Measurements from ENCODE around the gene MAP4K4. TPM values are rescaled to one million over a fixed set of nuclear protein-coding genes. Genes with fewer than 3 reads are reported as not detected.

Gene MAP4K4
- total RNA-seq, 1 donor from 2014 or later = 48.0 TPM

- no peaks in the 10 kb centered on the region for H3K36me3 ChIP-seq
- DNase-seq (ENCODE audit: low spot score in 2 of 2) = no peak
- intact Hi-C loops (cut with DNase I) = no loop called here
- no peaks in the 10 kb centered on the region for H3K9me3 ChIP-seq
- H3K27ac ChIP-seq = peak overlapping the region in 1 of 2 donors; percentile 64
- no peak overlapping the region for H3K4me3 ChIP-seq
- no peak for TF ChIP-seq CTCF (IDR thresholded peaks at IDR 0.05)
- H3K4me1 ChIP-seq = peaks cover 12 to 46% of the 10 kb centered on the region in 2 donors
- no peaks in the 10 kb centered on the region for H3K27me3 ChIP-seq
Measured at GRCh38 chr2:101758001-101758400, 60.5 kb downstream of the MAP4K4 start.

- H3K27me3 ChIP-seq = no peaks in the 10 kb centered on the region
- DNase-seq (ENCODE audit: low spot score in 2 of 2) = peak in 1 of 2 donors; percentile 83
- H3K4me1 ChIP-seq = peaks cover 13 to 45% of the 10 kb centered on the region in 2 donors
- intact Hi-C loops (cut with DNase I) = no loop called here
- H3K4me3 ChIP-seq = no peak overlapping the region
- H3K36me3 ChIP-seq = no peaks in the 10 kb centered on the region
- H3K27ac ChIP-seq = peak overlapping the region; percentile 55 to 64
- TF ChIP-seq CTCF (IDR thresholded peaks at IDR 0.05) = no peak
- H3K9me3 ChIP-seq = no peaks in the 10 kb centered on the region
Measured at GRCh38 chr2:101759162-101759561, 61.7 kb downstream of the MAP4K4 start.

GRCh38 chr2:101762451-101763171 is 65.1 kb downstream of the MAP4K4 start:
- intact Hi-C loops (cut with DNase I) = no loop called here

GRCh38 chr2:101763496-101764333 is 66.2 kb downstream of the MAP4K4 start:
- intact Hi-C loops (cut with DNase I) = no loop called here
- H3K27ac ChIP-seq = peak overlapping the region; percentile 39 to 72
- no peak for TF ChIP-seq CTCF (IDR thresholded peaks at IDR 0.05)

More at GRCh38 chr2:101762451-101763171, 65.1 kb downstream of the MAP4K4 start:
- no peaks in the 10 kb centered on the region for H3K27me3 ChIP-seq
- TF ChIP-seq CTCF (IDR thresholded peaks at IDR 0.05) = no peak
- H3K4me3 ChIP-seq = no peak overlapping the region
- H3K36me3 ChIP-seq = no peaks in the 10 kb centered on the region
- peak overlapping the region; percentile 68 to 72 for H3K27ac ChIP-seq
- peaks cover 16 to 64% of the 10 kb centered on the region in 2 donors for H3K4me1 ChIP-seq
- DNase-seq (ENCODE audit: low spot score in 2 of 2) = no peak
- no peaks in the 10 kb centered on the region for H3K9me3 ChIP-seq

DNA sequence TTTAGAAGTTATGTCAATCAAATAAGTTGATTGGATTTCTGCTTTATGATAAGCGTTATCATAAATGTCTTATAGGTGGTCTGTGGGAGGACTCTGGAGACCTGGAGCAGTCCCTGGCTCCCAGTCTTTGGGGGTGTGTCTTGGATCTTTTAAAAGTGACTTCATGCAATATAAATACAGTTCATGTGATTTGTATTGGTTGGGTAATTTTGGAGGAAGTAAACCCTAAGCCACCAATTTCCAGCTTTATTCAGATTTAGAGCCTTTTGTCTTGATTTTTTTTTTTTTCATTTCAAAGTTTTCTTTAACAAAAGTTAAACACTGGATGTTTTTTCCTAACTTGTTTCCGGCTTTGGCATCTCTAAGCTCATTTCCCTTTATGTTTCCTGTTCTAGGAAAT is 68.8 kb downstream of the MAP4K4 start:
- no peak for TF ChIP-seq CTCF (IDR thresholded peaks at IDR 0.05)
- Histone ChIP-seq H3K4me3 (peak overlapping the region in 1 of 2 donors; percentile 34), H3K9me3 (no peaks in the 10 kb centered on the region), H3K27ac (peak overlapping the region; percentile 60 to 62), H3K36me3 (no peaks in the 10 kb centered on the region), H3K27me3 (no peaks in the 10 kb centered on the region), H3K4me1 (peaks cover 12 to 66% of the 10 kb centered on the region in 2 donors)
- intact Hi-C loops (cut with DNase I) = no loop called here
- DNase-seq (ENCODE audit: low spot score in 2 of 2) = no peak

More at GRCh38 chr2:101763496-101764333, 66.2 kb downstream of the MAP4K4 start:
- H3K9me3 ChIP-seq = no peaks in the 10 kb centered on the region
- DNase-seq (ENCODE audit: low spot score in 2 of 2) = no peak
- no peaks in the 10 kb centered on the region for H3K36me3 ChIP-seq
- H3K27me3 ChIP-seq = no peaks in the 10 kb centered on the region
- no peak overlapping the region for H3K4me3 ChIP-seq
- peaks cover 12 to 63% of the 10 kb centered on the region in 2 donors for H3K4me1 ChIP-seq
